ENCODE measurements around the gene PNLIPRP3.

PNLIPRP3 gene

GRCh38 chr10:116465546-116465945 is 37.9 kb downstream of the PNLIPRP3 start:
- no peak for DNase-seq (ENCODE audit: insufficient read length, low spot score)
- no peak for FAIRE-seq
- TF ChIP-seq PAX5 (IDR thresholded peaks at IDR 0.05; ENCODE audit: insufficient read depth, low read length, severe bottlenecking) (no peak), SPI1 (IDR thresholded peaks at IDR 0.05; ENCODE audit: low read depth, low read length) (no peak), TAF1 (IDR thresholded peaks at IDR 0.05; ENCODE audit: low read depth, low read length) (no peak), POU2F2 (IDR thresholded peaks at IDR 0.05; ENCODE audit: low read depth, low read length) (no peak), POLR2A (IDR thresholded peaks at IDR 0.05; ENCODE audit: low read depth, low read length) (no peak), POLR2AphosphoS5 (IDR thresholded peaks at IDR 0.05; ENCODE audit: low read depth, low read length) (no peak)

DNA sequence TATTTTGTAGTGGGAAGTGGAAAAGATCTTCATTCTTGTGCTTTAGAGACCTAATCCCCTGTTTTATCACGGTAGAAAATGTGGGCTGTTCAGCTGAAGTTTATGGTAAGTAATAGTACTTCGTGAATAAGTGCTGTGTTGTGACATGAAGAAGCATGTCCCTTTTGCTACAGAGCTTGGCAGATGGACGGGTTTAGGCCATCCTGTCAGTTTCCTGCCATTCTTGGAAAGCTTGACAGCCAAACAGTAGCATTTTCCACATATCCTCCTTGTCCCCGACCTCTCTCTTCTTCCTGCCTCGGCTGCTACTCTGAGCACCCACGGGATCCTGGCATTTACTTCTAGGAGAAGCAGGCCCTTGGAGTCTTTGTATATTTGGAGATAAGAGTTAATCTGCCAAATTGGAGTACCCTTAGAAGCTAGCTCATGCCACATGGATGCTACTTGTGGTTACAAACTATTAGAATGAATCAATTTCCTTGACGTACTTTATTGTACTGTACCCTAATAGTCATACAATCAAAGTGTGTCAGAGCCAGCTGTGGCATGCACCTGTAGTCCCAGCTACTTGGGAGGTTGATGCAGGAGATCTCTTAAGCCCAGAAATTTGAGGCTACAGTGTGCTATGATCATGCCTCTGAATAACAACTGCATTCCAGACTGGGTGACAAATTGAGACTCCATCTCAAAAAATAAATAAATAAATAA is 39.2 kb downstream of the PNLIPRP3 start:
- FAIRE-seq: no peak
- DNase-seq (ENCODE audit: insufficient read length, low spot score): no peak
- no peak for TF ChIP-seq PAX5 (IDR thresholded peaks at IDR 0.05; ENCODE audit: insufficient read depth, low read length, severe bottlenecking)
- no peak for TF ChIP-seq TAF1 (IDR thresholded peaks at IDR 0.05; ENCODE audit: low read depth, low read length)
- TF ChIP-seq POLR2AphosphoS5 (IDR thresholded peaks at IDR 0.05; ENCODE audit: low read depth, low read length): no peak

GRCh38 chr10:116469437-116469836 is 41.8 kb downstream of the PNLIPRP3 start:
- no peak for FAIRE-seq
- TF ChIP-seq POLR2AphosphoS5 (IDR thresholded peaks at IDR 0.05; ENCODE audit: low read depth, low read length) (no peak), PAX5 (IDR thresholded peaks at IDR 0.05; ENCODE audit: insufficient read depth, low read length, severe bottlenecking) (no peak), POU2F2 (IDR thresholded peaks at IDR 0.05; ENCODE audit: low read depth, low read length) (no peak)
- no peak for DNase-seq (ENCODE audit: insufficient read length, low spot score)

- FAIRE-seq: no peak
- TF ChIP-seq TAF1 (IDR thresholded peaks at IDR 0.05; ENCODE audit: low read depth, low read length) (no peak), PAX5 (IDR thresholded peaks at IDR 0.05; ENCODE audit: insufficient read depth, low read length, severe bottlenecking) (no peak), SPI1 (IDR thresholded peaks at IDR 0.05; ENCODE audit: low read depth, low read length) (no peak), POU2F2 (IDR thresholded peaks at IDR 0.05; ENCODE audit: low read depth, low read length) (no peak), POLR2A (IDR thresholded peaks at IDR 0.05; ENCODE audit: low read depth, low read length) (no peak), POLR2AphosphoS5 (IDR thresholded peaks at IDR 0.05; ENCODE audit: low read depth, low read length) (no peak)
Observed at GRCh38 chr10:116470071-116470470, 42.4 kb downstream of the PNLIPRP3 start.

GRCh38 chr10:116470768-116471415 is 43.2 kb downstream of the PNLIPRP3 start:
- TF ChIP-seq SPI1 (IDR thresholded peaks at IDR 0.05; ENCODE audit: low read depth, low read length): no peak
- no peak for TF ChIP-seq TAF1 (IDR thresholded peaks at IDR 0.05; ENCODE audit: low read depth, low read length)
- no peak for TF ChIP-seq POLR2A (IDR thresholded peaks at IDR 0.05; ENCODE audit: low read depth, low read length)
- TF ChIP-seq POLR2AphosphoS5 (IDR thresholded peaks at IDR 0.05; ENCODE audit: low read depth, low read length): no peak
- TF ChIP-seq POU2F2 (IDR thresholded peaks at IDR 0.05; ENCODE audit: low read depth, low read length): no peak
- TF ChIP-seq PAX5 (IDR thresholded peaks at IDR 0.05; ENCODE audit: insufficient read depth, low read length, severe bottlenecking): no peak
- FAIRE-seq (no peak), DNase-seq (ENCODE audit: insufficient read length, low spot score) (no peak)

More at GRCh38 chr10:116470071-116470470, 42.4 kb downstream of the PNLIPRP3 start:
- DNase-seq (ENCODE audit: insufficient read length, low spot score): no peak

GRCh38 chr10:116472891-116473290 is 45.2 kb downstream of the PNLIPRP3 start:
- DNase-seq (ENCODE audit: insufficient read length, low spot score) (no peak), FAIRE-seq (no peak)
- TF ChIP-seq POLR2AphosphoS5 (IDR thresholded peaks at IDR 0.05; ENCODE audit: low read depth, low read length): no peak
- TF ChIP-seq POU2F2 (IDR thresholded peaks at IDR 0.05; ENCODE audit: low read depth, low read length): no peak
- no peak for TF ChIP-seq TAF1 (IDR thresholded peaks at IDR 0.05; ENCODE audit: low read depth, low read length)
- TF ChIP-seq POLR2A (IDR thresholded peaks at IDR 0.05; ENCODE audit: low read depth, low read length): no peak
- no peak for TF ChIP-seq PAX5 (IDR thresholded peaks at IDR 0.05; ENCODE audit: insufficient read depth, low read length, severe bottlenecking)
- no peak for TF ChIP-seq SPI1 (IDR thresholded peaks at IDR 0.05; ENCODE audit: low read depth, low read length)

GRCh38 chr10:116475866-116476265 is 48.2 kb downstream of the PNLIPRP3 start:
- FAIRE-seq (no peak), DNase-seq (ENCODE audit: insufficient read length, low spot score) (no peak)
- no peak for TF ChIP-seq POLR2AphosphoS5 (IDR thresholded peaks at IDR 0.05; ENCODE audit: low read depth, low read length)
- no peak for TF ChIP-seq POU2F2 (IDR thresholded peaks at IDR 0.05; ENCODE audit: low read depth, low read length)
- TF ChIP-seq POLR2A (IDR thresholded peaks at IDR 0.05; ENCODE audit: low read depth, low read length): no peak
- no peak for TF ChIP-seq SPI1 (IDR thresholded peaks at IDR 0.05; ENCODE audit: low read depth, low read length)
- no peak for TF ChIP-seq PAX5 (IDR thresholded peaks at IDR 0.05; ENCODE audit: insufficient read depth, low read length, severe bottlenecking)
- no peak for TF ChIP-seq TAF1 (IDR thresholded peaks at IDR 0.05; ENCODE audit: low read depth, low read length)

GRCh38 chr10:116476461-116476860 is 48.8 kb downstream of the PNLIPRP3 start:
- no peak for DNase-seq (ENCODE audit: insufficient read length, low spot score)
- TF ChIP-seq POLR2AphosphoS5 (IDR thresholded peaks at IDR 0.05; ENCODE audit: low read depth, low read length) (no peak), SPI1 (IDR thresholded peaks at IDR 0.05; ENCODE audit: low read depth, low read length) (no peak), TAF1 (IDR thresholded peaks at IDR 0.05; ENCODE audit: low read depth, low read length) (no peak), POU2F2 (IDR thresholded peaks at IDR 0.05; ENCODE audit: low read depth, low read length) (no peak), POLR2A (IDR thresholded peaks at IDR 0.05; ENCODE audit: low read depth, low read length) (no peak), PAX5 (IDR thresholded peaks at IDR 0.05; ENCODE audit: insufficient read depth, low read length, severe bottlenecking) (no peak)
- FAIRE-seq: no peak

- DNase-seq (ENCODE audit: insufficient read length, low spot score): no peak
- FAIRE-seq: no peak
- TF ChIP-seq SPI1 (IDR thresholded peaks at IDR 0.05; ENCODE audit: low read depth, low read length) (no peak), POLR2A (IDR thresholded peaks at IDR 0.05; ENCODE audit: low read depth, low read length) (no peak), POLR2AphosphoS5 (IDR thresholded peaks at IDR 0.05; ENCODE audit: low read depth, low read length) (no peak), TAF1 (IDR thresholded peaks at IDR 0.05; ENCODE audit: low read depth, low read length) (no peak)
Observed at GRCh38 chr10:116477986-116478664, 50.5 kb downstream of the PNLIPRP3 start.

Measured in GM12891 (cell line).